HG02623 (cell line): Measurements from ENCODE around the gene DRD4.

ENCODE experiments used
- ATAC-seq: cut with Tn5 transposase; IDR thresholded peaks from one replicate; pipeline ENCODE4 v1.9.1; 2021; ENCODE audit warnings: moderate library complexity; ENCODE audit not compliant: unreplicated experiment

DRD4 gene

GRCh38 chr11:620935-621814 is 15.9 kb upstream of the DRD4 start:
- ATAC-seq = no peak

GRCh38 chr11:621838-622237 is 15.2 kb upstream of the DRD4 start:
- no peak for ATAC-seq

- no peak for ATAC-seq
Observed at GRCh38 chr11:623349-623869, 13.7 kb upstream of the DRD4 start.

GRCh38 chr11:623999-624704 is 12.9 kb upstream of the DRD4 start:
- ATAC-seq = no peak

- no peak for ATAC-seq
Observed at GRCh38 chr11:624705-625635, 12.1 kb upstream of the DRD4 start, which contains the start of gene CDHR5. Gene CDHR5 (minus strand): TSS chr11:624955. CDS start chr11:624902, 53 bp downstream.

GRCh38 chr11:625636-626268 is 11.3 kb upstream of the DRD4 start:
- ATAC-seq = no peak

GRCh38 chr11:626475-627307 is 10.4 kb upstream of the DRD4 start, which contains the start of gene SCT:
Gene SCT (minus strand): TSS chr11:627181. CDS start chr11:627143, 38 bp downstream.
- no peak for ATAC-seq

GRCh38 chr11:627308-627576 is 9.8 kb upstream of the DRD4 start:
- no peak for ATAC-seq

GRCh38 chr11:628056-628455 is 9.0 kb upstream of the DRD4 start:
- no peak for ATAC-seq

- ATAC-seq = no peak
Observed at GRCh38 chr11:629237-629583, 7.9 kb upstream of the DRD4 start.

GRCh38 chr11:630871-631270 is 6.2 kb upstream of the DRD4 start:
- no peak for ATAC-seq

- no peak for ATAC-seq
Observed at GRCh38 chr11:635945-636510, 1.0 kb upstream of the DRD4 start.

GRCh38 chr11:637333-637592 is 194 bp downstream of the DRD4 start:
- no peak for ATAC-seq

- ATAC-seq = no peak
Observed at GRCh38 chr11:637593-638521, 788 bp downstream of the DRD4 start.

- no peak for ATAC-seq
Observed at GRCh38 chr11:638631-639331, 1.7 kb downstream of the DRD4 start.

- no peak for ATAC-seq
Observed at GRCh38 chr11:639332-639955, 2.4 kb downstream of the DRD4 start.

GRCh38 chr11:640021-640706 is 3.1 kb downstream of the DRD4 start:
- ATAC-seq = no peak
